Measurements from ENCODE around the gene B4GALT3. TPM values are rescaled to one million over a fixed set of nuclear protein-coding genes. Genes with fewer than 3 reads are reported as not detected.
A peak's percentile ranks its signal among the peaks of the same experiment; 100 is the strongest.

The B4GALT3 gene
- total RNA-seq, 4 donors from 2014 or later = 1.0 to 23.9 (median 19.9) TPM

GRCh38 chr1:161162052-161162451 lies 15.3 kb downstream of the B4GALT3 start:
- no peak for DNase-seq
- Histone ChIP-seq H3K4me3 (no peak overlapping the region), H3K4me1 (peaks cover 0 to 4% of the 10 kb centered on the region in 2 donors), H3K9me3 (no peaks in the 10 kb centered on the region), H3K36me3 (no peaks in the 10 kb centered on the region), H3K27me3 (no peaks in the 10 kb centered on the region), H3K27ac (no peak overlapping the region)
- intact Hi-C loops (cut with DNase I; ENCODE audit: low total_unique reads) = no loop called here
- TF ChIP-seq CTCF (IDR thresholded peaks at IDR 0.05) (no peak), POLR2A (IDR thresholded peaks at IDR 0.05) (no peak)

- Histone ChIP-seq H3K4me1 (peaks cover 0 to 4% of the 10 kb centered on the region in 2 donors), H3K4me3 (no peak overlapping the region), H3K9me3 (no peaks in the 10 kb centered on the region), H3K27ac (no peak overlapping the region), H3K36me3 (no peaks in the 10 kb centered on the region), H3K27me3 (no peaks in the 10 kb centered on the region)
- DNase-seq = no peak
- intact Hi-C loops (cut with DNase I; ENCODE audit: low total_unique reads) = no loop called here
- TF ChIP-seq CTCF (IDR thresholded peaks at IDR 0.05) (no peak), POLR2A (IDR thresholded peaks at IDR 0.05) (no peak)
These were observed 15.7 kb downstream of the B4GALT3 start for GRCh38 chr1:161161652-161162051.

- DNase-seq = no peak
- H3K27ac ChIP-seq = no peak overlapping the region
- H3K4me3 ChIP-seq = no peak overlapping the region
- peaks cover 0 to 4% of the 10 kb centered on the region in 2 donors for H3K4me1 ChIP-seq
- no peaks in the 10 kb centered on the region for H3K36me3 ChIP-seq
- intact Hi-C loops (cut with DNase I; ENCODE audit: low total_unique reads) = no loop called here
- no peaks in the 10 kb centered on the region for H3K27me3 ChIP-seq
- TF ChIP-seq CTCF (IDR thresholded peaks at IDR 0.05) (no peak), POLR2A (IDR thresholded peaks at IDR 0.05) (no peak)
- H3K9me3 ChIP-seq = no peaks in the 10 kb centered on the region
These were observed 16.6 kb downstream of the B4GALT3 start for GRCh38 chr1:161160671-161161145.

GRCh38 chr1:161159913-161160243 lies 17.4 kb downstream of the B4GALT3 start:
- no peaks in the 10 kb centered on the region for H3K9me3 ChIP-seq
- H3K27ac ChIP-seq = peak overlapping the region; percentile 85 to 88
- peak overlapping the region; percentile 85 to 92 for H3K4me3 ChIP-seq
- DNase-seq = no peak
- intact Hi-C loops (cut with DNase I; ENCODE audit: low total_unique reads) = no loop called here
- H3K27me3 ChIP-seq = no peaks in the 10 kb centered on the region
- TF ChIP-seq POLR2A (IDR thresholded peaks at IDR 0.05) (no peak), CTCF (IDR thresholded peaks at IDR 0.05) (no peak)
- peaks cover 0 to 4% of the 10 kb centered on the region in 2 donors for H3K4me1 ChIP-seq
- no peaks in the 10 kb centered on the region for H3K36me3 ChIP-seq

DNA sequence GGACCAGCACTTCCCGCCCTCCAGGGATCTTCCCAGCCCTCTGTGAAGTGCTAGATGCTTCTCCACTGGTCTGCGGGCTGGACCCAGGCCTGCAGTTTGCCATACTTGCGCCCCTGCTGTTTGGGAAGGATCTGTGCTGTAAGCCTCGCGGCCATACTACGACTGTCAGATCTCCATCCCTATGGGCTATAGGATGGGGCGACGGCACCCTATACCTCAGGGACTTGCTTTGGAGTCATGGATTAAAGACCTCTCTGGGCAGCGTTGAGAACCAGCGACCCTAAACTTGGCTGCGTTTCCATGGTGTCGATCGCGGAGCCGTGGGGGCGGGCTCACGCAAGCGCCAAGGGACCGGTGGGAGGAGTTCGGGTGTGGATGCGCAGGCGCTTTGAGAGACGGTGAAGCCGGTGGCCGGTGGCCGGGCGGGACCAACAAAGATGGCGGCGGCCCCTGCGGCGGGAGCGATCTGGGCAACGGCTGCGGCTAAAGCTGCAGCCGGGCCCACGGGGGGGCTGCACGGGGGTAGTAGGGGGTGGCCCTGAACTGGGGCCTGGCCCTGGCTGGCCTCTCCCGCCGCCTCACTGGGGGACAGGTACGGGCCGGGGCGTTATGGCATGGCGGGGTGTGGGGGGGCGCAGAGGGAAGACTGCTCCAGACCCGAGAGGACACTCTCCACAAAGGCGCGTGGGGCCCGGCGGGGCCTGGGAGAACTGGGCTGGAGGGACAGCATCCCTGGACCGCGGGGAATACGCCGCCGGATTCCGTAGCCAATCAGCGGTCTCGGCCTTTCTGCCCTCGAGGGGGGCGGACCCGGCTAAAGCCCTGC lies 18.0 kb downstream of the B4GALT3 start, which contains the start of gene USP21:
Gene USP21 (plus strand): TSS at position 414 of the 826 bp plus-strand sequence. CDS start 1,141 bp downstream, outside the sequence.
- no peaks in the 10 kb centered on the region for H3K27me3 ChIP-seq
- H3K4me1 ChIP-seq = peaks cover 0 to 4% of the 10 kb centered on the region in 2 donors
- no peaks in the 10 kb centered on the region for H3K36me3 ChIP-seq
- intact Hi-C loops (cut with DNase I; ENCODE audit: low total_unique reads) = no loop called here
- peak within 1 kb of the TSS; percentile 85 to 88 for H3K27ac ChIP-seq
- TF ChIP-seq POLR2A (IDR thresholded peaks at IDR 0.05) = peak in 1 of 2 donors; percentile 66
- peak in 1 of 4 experiments; percentile 39 for TF ChIP-seq CTCF (IDR thresholded peaks at IDR 0.05)
- DNase-seq = peak; percentile 92 to 94
- H3K4me3 ChIP-seq = peak within 1 kb of the TSS; percentile 85 to 92
- no peaks in the 10 kb centered on the region for H3K9me3 ChIP-seq

Measured in uterus (tissue), 4 donors.